GM23338 (cell line): ENCODE results near the gene DAD1. TPM values are rescaled to one million over a fixed set of nuclear protein-coding genes. Genes with fewer than 3 reads are reported as not detected.

ENCODE experiments used
- ATAC-seq: fragments of 200-7000 bp; cut with Tn5 transposase; 3 replicates; pipeline ENCODE4 v1.9.1; 2020
- DNase-seq: peaks from one replicate; pipeline ENCODE4 v3.0.0-alpha.2; 2015; ENCODE audit warnings: low spot score
- H2AFZ ChIP-seq: fragments of 200-600 bp; sonication (generic); 2 replicates; pipeline ENCODE4 v1.8.0; 2016; ENCODE audit warnings: antibody characterized with exemption, mild to moderate bottlenecking, moderate library complexity
- H3F3A ChIP-seq: fragments of 200-600 bp; sonication (generic); replicated peaks from 2 replicates; pipeline ENCODE4 v1.8.0; 2017; ENCODE audit warnings: antibody characterized with exemption, mixed run types, low read depth
- H3K27ac ChIP-seq: fragments of 200-600 bp; sonication (generic); 2 replicates; pipeline ENCODE4 v1.6.1; 2016; ENCODE audit warnings: low read depth
- H3K27me3 ChIP-seq: fragments of 200-600 bp; sonication (generic); 2 replicates; pipeline ENCODE4 v1.8.0; 2016; ENCODE audit warnings: mild to moderate bottlenecking, mixed run types, moderate library complexity; ENCODE audit not compliant: insufficient read depth
- H3K36me3 ChIP-seq: fragments of 200-600 bp; sonication (generic); 2 replicates; pipeline ENCODE4 v1.8.0; 2016; ENCODE audit warnings: mild to moderate bottlenecking; ENCODE audit not compliant: insufficient read depth
- H3K4me1 ChIP-seq: fragments of 200-600 bp; sonication (generic); 2 replicates; pipeline ENCODE4 v1.8.0; 2016; ENCODE audit warnings: mild to moderate bottlenecking, moderate library complexity; ENCODE audit not compliant: insufficient read depth
- H3K4me2 ChIP-seq: fragments of 200-600 bp; sonication (generic); 2 replicates; pipeline ENCODE4 v1.7.1; 2017; ENCODE audit warnings: mixed run types
- H3K4me3 ChIP-seq: fragments of 200-600 bp; sonication (generic); 2 replicates; pipeline ENCODE4 v1.6.1; 2016; ENCODE audit warnings: mixed run types
- H3K79me2 ChIP-seq: fragments of 200-600 bp; sonication (generic); replicated peaks from 2 replicates; pipeline ENCODE4 v1.8.0; 2017; ENCODE audit warnings: mild to moderate bottlenecking; ENCODE audit not compliant: insufficient read depth
- H3K9me2 ChIP-seq: fragments of 200-600 bp; sonication (generic); 2 replicates; pipeline ENCODE4 v1.8.0; 2017; ENCODE audit not compliant: insufficient read depth
- H4K20me1 ChIP-seq: fragments of 200-600 bp; sonication (generic); replicated peaks from 2 replicates; pipeline ENCODE4 v1.8.0; 2017; ENCODE audit warnings: mild to moderate bottlenecking; ENCODE audit not compliant: insufficient read depth
- H3K27ac Mint-ChIP-seq: 2 replicates; pipeline ENCODE4 v1.8.0; 2020; ENCODE audit warnings: inconsistent platforms, mild to moderate bottlenecking, moderate library complexity, mixed read lengths
- H3K27me3 Mint-ChIP-seq: 3 replicates; pipeline ENCODE4 v1.8.0; 2022; ENCODE audit warnings: low read depth, mild to moderate bottlenecking, moderate library complexity, mixed read lengths, inconsistent platforms; ENCODE audit not compliant: insufficient read depth, poor library complexity
- H3K36me3 Mint-ChIP-seq: 3 replicates; pipeline ENCODE4 v1.8.0; 2021; ENCODE audit warnings: low read depth, mild to moderate bottlenecking, inconsistent platforms, moderate library complexity, mixed read lengths
- H3K4me1 Mint-ChIP-seq: 3 replicates; pipeline ENCODE4 v1.8.0; 2020; ENCODE audit warnings: mild to moderate bottlenecking, inconsistent platforms, mixed read lengths
- H3K4me3 Mint-ChIP-seq: 3 replicates; pipeline ENCODE4 v1.8.0; 2021; ENCODE audit warnings: moderate library complexity, mild to moderate bottlenecking, inconsistent platforms, mixed read lengths
- H3K9me3 Mint-ChIP-seq: 3 replicates; pipeline ENCODE4 v1.8.0; 2020; ENCODE audit warnings: moderate library complexity, mild to moderate bottlenecking, inconsistent platforms, mixed read lengths
- CREB1 ChIP-seq: fragments of 250-450 bp; sonication (Bioruptor Pico); IDR thresholded peaks from 2 replicates; pipeline ENCODE4 v1.5.0; 2020; ENCODE audit warnings: low read depth, mild to moderate bottlenecking, moderate library complexity
- CTCF ChIP-seq, 2 experiments: fragments of 200-600 bp in 1 of 2; sonication (generic) in 1 of 2; conservative IDR thresholded peaks; 2 replicates each; pipeline versions ENCODE4 v1.5.1 to v1.6.1; 2016 to 2017; ENCODE audit warnings: antibody characterized with exemption in 2 of 2, low read depth in 2 of 2, mild to moderate bottlenecking in 2 of 2, moderate library complexity in 1 of 2
- EZH2 ChIP-seq: fragments of 200-600 bp; sonication (generic); IDR thresholded peaks from one replicate; pipeline ENCODE4 v1.8.0; 2017; ENCODE audit warnings: antibody characterized with exemption, mild to moderate bottlenecking, low read depth; ENCODE audit not compliant: unreplicated experiment
- EZH2phosphoT487 ChIP-seq: fragments of 200-600 bp; sonication (generic); IDR thresholded peaks from one replicate; pipeline ENCODE4 v1.8.1; 2018; ENCODE audit warnings: antibody characterized with exemption; ENCODE audit not compliant: unreplicated experiment
- JUNB ChIP-seq: IDR thresholded peaks from one replicate; pipeline ENCODE4 v1.6.1; 2016; ENCODE audit warnings: antibody characterized with exemption; ENCODE audit not compliant: unreplicated experiment
- NANOG ChIP-seq: IDR thresholded peaks from 2 replicates; pipeline ENCODE4 v1.6.1; 2016; ENCODE audit warnings: antibody characterized with exemption, borderline replicate concordance
- POLR2AphosphoS5 ChIP-seq: IDR thresholded peaks from 2 replicates; pipeline ENCODE4 v1.6.1; 2016; ENCODE audit warnings: antibody characterized with exemption, low read depth
- REST ChIP-seq: IDR thresholded peaks from one replicate; pipeline ENCODE4 v1.6.1; 2018; ENCODE audit warnings: antibody characterized with exemption; ENCODE audit not compliant: unreplicated experiment
- STAT1 ChIP-seq: IDR thresholded peaks from one replicate; pipeline ENCODE4 v1.6.1; 2016; ENCODE audit warnings: antibody characterized with exemption; ENCODE audit not compliant: unreplicated experiment
- ZNF114 ChIP-seq: fragments of 250-450 bp; sonication (Bioruptor Pico); IDR thresholded peaks from 2 replicates; pipeline ENCODE4 v1.5.0; 2020; ENCODE audit warnings: mild to moderate bottlenecking, moderate library complexity
- ZNF331 ChIP-seq: fragments of 250-450 bp; sonication (Bioruptor Pico); IDR thresholded peaks from 2 replicates; pipeline ENCODE4 v1.5.0; 2020; ENCODE audit warnings: low read depth, mild to moderate bottlenecking, moderate library complexity
- ZNF462 ChIP-seq: fragments of 250-450 bp; sonication (Bioruptor Pico); IDR thresholded peaks from 2 replicates; pipeline ENCODE4 v1.5.0; 2020; ENCODE audit warnings: mild to moderate bottlenecking, moderate library complexity
- polyA plus RNA-seq: library from polyadenylated mRNA; unstranded; fragments of >200 nt; fragmentation: Nextera tagmentation; extraction: Ambion mirVana; gene quantifications from 2 replicates; pipeline ENCODE4 v1.2.1, GENCODE V29; 2016
- total RNA-seq: library from RNA; depleted of rRNA; stranded (reverse); fragments of >200 nt; shearing (Covaris generic); gene quantifications from 2 replicates; pipeline ENCODE4 v1.2.3, GENCODE V29; 2014
- TF ChIP-seq, protein P1 (sequence below): IDR thresholded peaks from 2 replicates; pipeline ENCODE4 v1.6.1; 2016; ENCODE audit warnings: antibody characterized with exemption

The DAD1 gene
- total and polyA plus RNA-seq, 2 experiments from 2014 or later: 180 to 252 TPM

DNA sequence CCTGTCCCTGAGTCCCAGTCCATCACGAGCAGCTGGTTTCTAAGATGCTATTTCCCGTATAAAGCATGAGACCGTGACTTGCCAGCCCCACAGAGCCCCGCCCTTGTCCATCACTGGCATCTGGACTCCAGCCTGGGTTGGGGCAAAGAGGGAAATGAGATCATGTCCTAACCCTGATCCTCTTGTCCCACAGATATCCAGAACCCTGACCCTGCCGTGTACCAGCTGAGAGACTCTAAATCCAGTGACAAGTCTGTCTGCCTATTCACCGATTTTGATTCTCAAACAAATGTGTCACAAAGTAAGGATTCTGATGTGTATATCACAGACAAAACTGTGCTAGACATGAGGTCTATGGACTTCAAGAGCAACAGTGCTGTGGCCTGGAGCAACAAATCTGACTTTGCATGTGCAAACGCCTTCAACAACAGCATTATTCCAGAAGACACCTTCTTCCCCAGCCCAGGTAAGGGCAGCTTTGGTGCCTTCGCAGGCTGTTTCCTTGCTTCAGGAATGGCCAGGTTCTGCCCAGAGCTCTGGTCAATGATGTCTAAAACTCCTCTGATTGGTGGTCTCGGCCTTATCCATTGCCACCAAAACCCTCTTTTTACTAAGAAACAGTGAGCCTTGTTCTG lies 41.6 kb downstream of the DAD1 start:
- Histone ChIP-seq H3K79me2 (no peaks in the 10 kb centered on the region), H3K36me3 (no peaks in the 10 kb centered on the region), H2AFZ (peak overlapping the region; percentile 16), H4K20me1 (no peaks in the 10 kb centered on the region), H3K27ac (peak overlapping the region; percentile 51; the same call in 1 of the 2 replicates), H3K4me3 (no peak overlapping the region), H3K27me3 (no peaks in the 10 kb centered on the region), H3F3A (peaks cover 18% of the 10 kb centered on the region), H3K9me2 (peaks cover 4% of the 10 kb centered on the region; the same call in 1 of the 2 replicates), H3K4me1 (peaks cover 59% of the 10 kb centered on the region), H3K4me2 (no peak overlapping the region)
- ATAC-seq (no peak), DNase-seq (no peak)
- Mint-ChIP-seq H3K9me3 (no peaks in the 10 kb centered on the region; the same call in 2 of the 3 replicates), H3K27me3 (peaks cover 8% of the 10 kb centered on the region), H3K4me1 (peaks cover 59% of the 10 kb centered on the region), H3K4me3 (no peak overlapping the region), H3K27ac (no peak overlapping the region), H3K36me3 (no peaks in the 10 kb centered on the region)
- TF ChIP-seq REST (no peak), ZNF114 (CRISPR knock-in tag) (no peak), CTCF (conservative IDR thresholded peaks at IDR 0.05; ENCODE audit: low read depth in 2 of 2) (no peak), EZH2 (no peak), NANOG (no peak), ZNF462 (CRISPR knock-in tag) (no peak), JUNB (no peak), CREB1 (CRISPR knock-in tag) (no peak), EZH2phosphoT487 (no peak), POLR2AphosphoS5 (no peak), STAT1 (no peak), ZNF331 (CRISPR knock-in tag) (no peak)
- TF ChIP-seq, protein P1, sequence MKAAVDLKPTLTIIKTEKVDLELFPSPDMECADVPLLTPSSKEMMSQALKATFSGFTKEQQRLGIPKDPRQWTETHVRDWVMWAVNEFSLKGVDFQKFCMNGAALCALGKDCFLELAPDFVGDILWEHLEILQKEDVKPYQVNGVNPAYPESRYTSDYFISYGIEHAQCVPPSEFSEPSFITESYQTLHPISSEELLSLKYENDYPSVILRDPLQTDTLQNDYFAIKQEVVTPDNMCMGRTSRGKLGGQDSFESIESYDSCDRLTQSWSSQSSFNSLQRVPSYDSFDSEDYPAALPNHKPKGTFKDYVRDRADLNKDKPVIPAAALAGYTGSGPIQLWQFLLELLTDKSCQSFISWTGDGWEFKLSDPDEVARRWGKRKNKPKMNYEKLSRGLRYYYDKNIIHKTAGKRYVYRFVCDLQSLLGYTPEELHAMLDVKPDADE: no peak
